GM21825 (cell line): ENCODE data around the gene VARS1.

Experiments
- ATAC-seq: cut with Tn5 transposase; IDR thresholded peaks from one replicate; pipeline ENCODE4 v1.9.1; 2021; ENCODE audit warnings: mild to moderate bottlenecking, moderate library complexity; ENCODE audit not compliant: unreplicated experiment

VARS1 gene

DNA sequence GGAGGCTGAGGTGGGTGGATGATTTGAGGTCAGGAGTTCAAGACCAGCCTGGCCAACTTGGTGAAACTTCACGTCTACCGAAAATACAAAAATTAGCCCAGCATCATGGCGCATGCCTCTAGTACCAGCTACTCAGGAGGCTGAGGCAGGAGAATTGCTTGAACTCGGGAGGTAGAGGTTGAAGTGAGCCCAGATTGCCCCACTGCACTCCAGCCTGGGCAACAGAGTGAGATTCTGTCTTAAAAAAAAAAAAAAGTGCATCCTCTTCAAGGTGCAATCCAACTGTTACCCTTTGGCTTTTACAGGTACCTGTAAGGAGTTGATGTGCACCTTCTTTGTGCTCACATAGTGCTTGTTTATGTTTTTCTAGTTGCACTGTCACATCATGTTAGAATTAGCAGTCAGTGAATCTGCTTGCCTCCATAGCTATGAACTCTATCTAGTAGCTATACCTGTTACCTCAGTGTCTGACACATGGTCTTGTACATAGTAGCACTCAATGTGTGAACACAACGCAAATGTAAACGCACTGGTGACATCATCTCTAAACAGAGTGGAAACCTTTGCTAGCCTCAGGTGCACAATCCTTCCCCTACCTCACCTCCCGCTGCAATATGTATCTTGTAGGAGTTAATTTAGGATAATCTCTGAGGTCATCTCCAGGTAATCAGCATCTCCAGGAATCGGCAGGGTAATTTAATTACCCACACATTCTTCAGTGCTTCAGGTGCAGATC lies 46.1 kb downstream of the VARS1 start:
- no peak for ATAC-seq
